ENCODE results near the gene RPL26. TPM values are rescaled to one million over a fixed set of nuclear protein-coding genes. Genes with fewer than 3 reads are reported as not detected.

RPL26 gene
- total and polyA plus RNA-seq, 2 donors (not counting 3 experiments of a cell fraction or from before 2014, with no cell fraction given), result 1,805 to 2,229 TPM

GRCh38 chr17:8398980-8399379, 16.0 kb upstream of the RPL26 start:
- no peaks in the 10 kb centered on the region for H4K20me1 ChIP-seq (replicated peaks; ENCODE audit: control insufficient read depth, extremely low read depth, insufficient read depth, low read length)
- BruUV-seq (replicated peaks), result no TSS peak
- no peak overlapping the region for H3K27ac ChIP-seq (ENCODE audit: insufficient read depth, low read depth, low read length)
- TF ChIP-seq MAX (IDR thresholded peaks at IDR 0.05; ENCODE audit: insufficient read depth, insufficient read length), result no peak
- TF ChIP-seq CTCF (IDR thresholded peaks at IDR 0.05; ENCODE audit: extremely low read depth in 1 of 2, insufficient read depth in 1 of 2, low read depth in 1 of 2, low read length in 2 of 2), result no peak
- TF ChIP-seq POLR2A (IDR thresholded peaks at IDR 0.05; ENCODE audit: low read depth, low read length), result no peak
- no peak for TF ChIP-seq POLR2AphosphoS5 (IDR thresholded peaks at IDR 0.05; ENCODE audit: insufficient read depth, low read depth, low read length)
- TF ChIP-seq EZH2 (IDR thresholded peaks at IDR 0.05; ENCODE audit: borderline replicate concordance, low read depth, low read length, severe bottlenecking), result no peak
- no peak for TF ChIP-seq JUN (IDR thresholded peaks at IDR 0.05; ENCODE audit: borderline replicate concordance, insufficient read depth, insufficient read length, low read depth)
- no peak for TF ChIP-seq MYC (IDR thresholded peaks at IDR 0.05; ENCODE audit: low read depth, low read length)
- no peak for TF ChIP-seq GATA2 (IDR thresholded peaks at IDR 0.05; ENCODE audit: insufficient read depth, insufficient read length, low read depth, low read length)
- no peak for TF ChIP-seq FOS (IDR thresholded peaks at IDR 0.05; ENCODE audit: borderline replicate concordance, insufficient read depth, low read length)
- DNase-seq (ENCODE audit: low read depth, low spot score) (no peak), FAIRE-seq (no peak)
- intact Hi-C loops (cut with micrococcal nuclease), result no loop called here
- H3K27me3 ChIP-seq (ENCODE audit: control insufficient read depth in 2 of 2, insufficient read depth in 2 of 2, low read length in 2 of 2), result peaks cover 15 to 18% of the 10 kb centered on the region in 2 experiments
- dilution Hi-C loops (cut with MboI; ENCODE audit: extremely low pct_ligation_motif_present, low sequenced_read_pairs), result no loop called here
- ChIA-PET CTCF (interaction anchor here (2.5 kb wide), 1 partner anchor 11 kb away, joined by 6 read pairs; no protein-coding TSS in a partner anchor), POLR2A (no interaction called here)
- H3K9me1 ChIP-seq (replicated peaks; ENCODE audit: control insufficient read depth, extremely low read depth, insufficient read depth, low read length), result no peaks in the 10 kb centered on the region
- no peaks in the 10 kb centered on the region for H3K36me3 ChIP-seq (ENCODE audit: control insufficient read depth in 2 of 2, extremely low read depth in 1 of 2, insufficient read depth in 2 of 2, low read length in 2 of 2)
- H3K9me3 ChIP-seq (replicated peaks; ENCODE audit: control insufficient read depth, insufficient read depth, low read length), result no peaks in the 10 kb centered on the region
- no peak overlapping the region for H3K9ac ChIP-seq (replicated peaks; ENCODE audit: extremely low read depth, insufficient read depth, low read length)
- no peak overlapping the region for H2AFZ ChIP-seq (ENCODE audit: low read depth, low read length)
- no peak overlapping the region for H3K4me2 ChIP-seq (ENCODE audit: insufficient read depth, low read length)
- no peaks in the 10 kb centered on the region for H3K4me1 ChIP-seq (ENCODE audit: control insufficient read depth, extremely low read depth, insufficient read depth, low read length)
- H3K79me2 ChIP-seq (ENCODE audit: control insufficient read depth, insufficient read depth, low read length), result no peaks in the 10 kb centered on the region
- no peak overlapping the region for H3K4me3 ChIP-seq (replicated peaks in 1 of 3; ENCODE audit: insufficient read depth in 1 of 3, low read depth in 1 of 3, low read length in 3 of 3)

Data from endothelial cell of umbilical vein (primary cell).